NCI-H2171 treated with DMSO at 0.1 percent for 48 hours (cell line): ENCODE measurements around the gene DNAJC27.
"Not testable (repeated sequence)": the region's sequence is repeated elsewhere in the genome, so short reads cannot be mapped to it uniquely, and the experiment has no call there.

ENCODE experiments used
- DNase-seq: peaks from one replicate; lab custom pipeline; 2025; lab: John Stamatoyannopoulos, UW

DNAJC27 gene

DNA sequence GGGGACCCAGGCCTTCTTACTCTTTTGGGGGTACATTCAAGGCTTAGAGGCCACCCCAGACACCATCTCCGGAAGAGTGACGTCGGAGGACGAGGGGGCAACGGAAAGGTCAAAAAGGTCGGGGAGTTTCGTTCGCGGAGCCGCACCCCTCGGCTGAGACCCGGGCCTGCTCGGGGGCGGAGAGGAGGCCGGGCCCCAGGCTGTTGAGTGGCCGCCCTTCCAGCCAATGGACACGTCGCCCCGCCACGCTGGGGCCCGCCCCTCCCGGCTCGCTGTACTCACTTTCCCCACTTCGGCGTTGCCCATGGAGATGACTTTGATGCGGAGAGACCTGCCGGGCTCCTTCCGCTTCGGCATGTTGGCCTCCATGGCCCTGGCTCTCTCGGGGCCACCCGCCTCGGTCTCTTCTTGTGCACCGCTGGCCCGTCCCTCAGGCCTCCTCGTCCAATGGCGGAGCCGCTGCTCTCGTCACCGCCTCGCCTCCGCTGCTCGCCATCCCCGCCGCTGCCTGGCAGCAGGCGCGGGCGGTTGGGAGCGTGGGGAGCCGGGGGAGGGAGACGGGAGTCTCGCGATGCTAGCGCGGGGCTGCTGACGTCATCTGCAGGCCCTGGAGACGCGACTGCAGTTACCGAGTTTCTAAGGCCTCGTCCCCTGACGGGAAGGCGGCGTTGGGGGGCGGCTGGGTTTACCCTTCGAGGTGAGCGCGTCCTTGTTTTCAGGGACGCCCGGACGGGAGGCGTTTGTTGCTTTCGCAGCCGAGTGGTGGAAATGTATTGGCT, at the start of gene DNAJC27:
Gene DNAJC27 (minus strand): TSS at position 420 of the 779 bp plus-strand sequence. CDS start 51 bp downstream, at position 369.
- DNase-seq, result peak; percentile 99

GRCh38 chr2:25018681-25019080, 46.9 kb upstream of the DNAJC27 start:
- DNase-seq, result no peak

DNA sequence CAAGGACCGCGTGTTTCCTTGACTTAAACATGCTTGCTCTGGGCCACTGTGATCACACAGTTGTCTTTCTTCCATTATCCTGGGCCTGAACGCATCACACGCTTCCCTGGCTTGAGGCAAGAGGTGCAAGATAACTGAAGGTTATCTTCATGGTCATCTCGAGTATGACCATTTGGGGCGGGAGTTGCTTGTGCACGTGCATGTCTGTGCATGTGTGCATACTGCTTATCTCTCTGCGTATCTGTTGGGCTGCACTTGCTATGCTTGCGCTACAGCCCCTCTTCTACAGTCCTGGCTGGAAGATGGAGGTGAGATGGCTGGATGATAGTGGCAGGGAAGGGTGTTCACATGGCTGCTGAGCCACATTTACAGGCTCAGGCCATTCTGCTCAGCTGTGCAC, 42.9 kb upstream of the DNAJC27 start:
- no peak for DNase-seq

DNA sequence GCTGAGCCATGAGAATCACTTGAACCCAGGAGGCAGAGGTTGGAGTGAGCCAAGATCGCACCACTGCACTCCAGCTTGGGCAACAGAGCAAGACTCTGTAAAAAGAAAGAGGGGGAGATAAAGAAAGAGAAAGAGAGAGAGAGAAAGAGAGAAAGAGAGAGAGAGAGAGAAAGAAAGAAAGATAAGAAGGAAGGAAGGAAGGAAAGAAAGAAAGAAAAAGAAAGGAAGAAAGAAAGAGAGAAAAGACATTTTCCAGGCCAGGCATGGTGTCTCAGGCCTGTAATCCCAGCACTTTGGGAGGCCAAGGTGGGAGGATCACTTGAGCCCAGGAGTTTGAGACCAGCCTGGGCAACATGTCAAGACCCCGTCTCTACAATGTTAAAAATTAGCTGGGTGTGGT, 39.6 kb upstream of the DNAJC27 start:
- not testable (repeated sequence) for DNase-seq

- no peak for DNase-seq
Observed at GRCh38 chr2:25009954-25010353, 38.2 kb upstream of the DNAJC27 start.

GRCh38 chr2:25002066-25002465, 30.3 kb upstream of the DNAJC27 start:
- DNase-seq, result no peak

DNA sequence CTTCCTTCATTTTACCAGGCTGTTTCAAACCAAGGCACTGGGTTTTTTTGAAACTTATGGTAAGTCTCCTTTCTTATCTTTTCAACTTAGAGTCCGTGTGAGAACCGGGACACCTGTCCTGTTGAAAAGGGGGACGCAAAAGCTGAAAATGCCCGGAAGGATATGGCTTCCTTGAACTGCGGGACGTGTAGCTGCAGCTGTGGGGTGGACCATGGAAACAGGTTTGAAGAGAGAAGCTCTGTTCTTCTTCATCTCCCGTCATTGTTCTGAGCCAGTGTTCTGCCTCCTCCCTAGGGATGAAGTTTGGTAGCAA, 29.5 kb upstream of the DNAJC27 start:
- no peak for DNase-seq

DNA sequence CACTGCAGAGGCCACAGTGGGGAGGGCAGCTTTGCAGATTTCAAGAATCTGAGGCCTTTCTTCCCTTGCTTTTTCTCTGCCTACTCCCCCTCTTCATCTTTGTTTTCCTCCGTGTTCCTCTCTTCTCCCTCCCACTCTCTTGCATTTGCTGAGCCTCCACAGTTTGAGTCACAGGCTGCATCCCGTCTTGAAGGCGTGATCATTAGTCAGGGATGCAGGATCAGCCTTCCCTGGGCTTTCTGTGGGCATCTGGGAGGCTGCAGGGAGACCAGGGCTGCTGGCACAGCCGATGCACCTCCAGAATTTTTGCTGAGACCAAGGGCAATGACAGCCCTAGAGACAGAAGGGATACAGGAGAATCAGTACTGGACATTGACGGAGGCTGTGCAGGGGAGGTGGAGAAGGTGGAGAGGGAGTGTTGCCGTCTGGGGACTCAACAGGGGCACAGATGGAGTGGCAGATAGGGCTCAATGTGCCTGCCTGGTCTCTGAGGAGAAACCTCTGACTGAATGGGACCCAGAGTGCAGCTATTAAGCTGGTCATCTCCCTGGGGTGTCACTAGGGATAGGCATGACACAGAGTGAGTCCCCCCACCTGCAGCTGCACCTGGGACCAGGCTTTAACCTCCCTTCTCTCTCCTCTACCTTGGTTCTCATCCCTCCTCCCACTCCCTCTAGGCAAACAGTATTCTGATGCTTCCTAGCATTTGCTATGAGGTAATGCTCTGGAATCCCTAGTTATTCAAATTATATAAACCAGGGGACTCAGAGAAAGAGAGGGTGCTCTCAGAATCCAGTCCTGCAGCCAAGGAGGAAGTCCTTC, 29.0 kb upstream of the DNAJC27 start:
- no peak for DNase-seq

GRCh38 chr2:25000036-25000435, 28.3 kb upstream of the DNAJC27 start:
- no peak for DNase-seq

- DNase-seq, result not testable (repeated sequence)
Observed at GRCh38 chr2:24999097-24999496, 27.3 kb upstream of the DNAJC27 start.

DNA sequence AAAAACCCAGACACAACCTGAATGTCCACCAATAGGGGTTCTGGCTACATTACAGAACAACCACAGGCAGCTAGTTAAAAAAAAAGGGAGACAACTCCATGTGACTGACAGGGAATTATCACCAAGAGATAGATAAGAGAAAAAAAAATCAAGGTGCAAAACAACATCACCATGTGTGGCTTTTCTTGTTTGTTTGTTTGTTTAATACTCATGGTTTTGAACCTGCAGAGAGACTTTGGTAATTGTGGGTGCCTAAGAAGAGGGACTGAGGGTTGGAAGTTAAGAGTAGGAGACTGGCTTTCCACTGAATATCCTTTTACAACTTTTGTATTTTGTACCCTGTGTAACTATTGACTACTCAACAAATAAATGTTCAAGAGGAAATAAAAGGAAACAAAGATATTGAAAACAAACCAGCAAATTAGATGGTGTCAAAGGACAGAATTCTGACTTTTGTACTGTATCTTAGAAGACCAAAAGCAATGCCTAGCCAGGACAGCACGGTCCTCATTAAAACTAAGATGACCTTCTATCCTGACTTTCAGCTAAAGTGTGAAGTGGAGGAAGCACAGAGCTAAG, 22.5 kb upstream of the DNAJC27 start:
- no peak for DNase-seq

DNA sequence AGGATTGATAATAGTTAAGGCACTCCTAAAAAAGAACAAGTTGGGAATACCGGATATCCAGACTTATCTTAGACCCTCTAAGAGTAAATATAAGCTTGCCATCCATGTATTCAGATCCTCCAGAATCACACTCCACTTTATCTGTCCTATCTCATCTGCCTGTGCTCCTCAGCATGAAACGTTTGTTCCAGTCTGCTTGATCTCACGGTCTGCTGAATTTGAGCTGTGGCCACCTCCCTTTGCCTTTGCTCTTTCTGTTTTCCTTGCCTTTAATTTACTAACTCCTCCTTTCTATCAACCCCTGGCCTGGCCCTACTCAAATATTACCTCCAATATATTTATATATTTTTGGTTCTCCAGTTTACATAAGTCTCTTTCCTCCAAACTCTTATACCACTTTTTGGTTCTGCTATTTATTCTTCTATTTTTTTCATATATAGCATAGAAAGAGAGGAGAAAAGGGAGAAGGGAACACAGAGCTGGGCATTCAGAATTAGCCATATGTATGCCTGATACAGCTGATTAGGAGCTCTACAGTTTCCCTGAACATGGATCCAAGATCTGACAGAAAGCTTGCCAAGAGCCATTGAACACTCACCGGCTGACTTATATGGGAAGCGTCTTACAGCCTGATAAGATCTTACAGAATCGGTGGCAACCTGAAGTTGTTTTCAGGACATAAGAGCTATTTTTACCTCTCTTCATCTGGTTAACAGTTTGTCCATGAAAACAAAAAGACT, 21.8 kb upstream of the DNAJC27 start:
- peak; percentile 68 for DNase-seq

GRCh38 chr2:24986372-24986771, 14.6 kb upstream of the DNAJC27 start:
- DNase-seq, result peak; percentile 22

- no peak for DNase-seq
Observed at GRCh38 chr2:24985511-24985910, 13.8 kb upstream of the DNAJC27 start.

DNA sequence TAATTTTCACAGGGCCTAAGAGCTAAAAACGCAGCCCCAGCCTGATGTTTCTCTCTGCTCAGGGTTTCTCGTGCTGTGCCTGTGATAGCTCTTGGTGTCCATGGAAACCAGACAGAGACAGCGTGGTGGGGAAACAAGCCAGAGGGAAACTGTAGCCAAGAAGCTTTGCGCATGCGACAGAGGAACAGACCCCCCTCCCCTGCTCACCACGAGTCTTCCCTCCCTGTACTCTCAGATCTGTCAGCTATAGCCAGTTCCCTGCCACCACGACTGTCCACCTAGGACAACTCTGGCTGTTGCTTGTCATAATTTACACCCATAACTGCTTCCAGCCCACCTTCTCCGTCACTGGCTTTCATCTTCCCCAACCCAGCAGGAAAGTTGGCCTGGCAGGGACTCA, 13.2 kb upstream of the DNAJC27 start:
- DNase-seq, result peak; percentile 64

DNA sequence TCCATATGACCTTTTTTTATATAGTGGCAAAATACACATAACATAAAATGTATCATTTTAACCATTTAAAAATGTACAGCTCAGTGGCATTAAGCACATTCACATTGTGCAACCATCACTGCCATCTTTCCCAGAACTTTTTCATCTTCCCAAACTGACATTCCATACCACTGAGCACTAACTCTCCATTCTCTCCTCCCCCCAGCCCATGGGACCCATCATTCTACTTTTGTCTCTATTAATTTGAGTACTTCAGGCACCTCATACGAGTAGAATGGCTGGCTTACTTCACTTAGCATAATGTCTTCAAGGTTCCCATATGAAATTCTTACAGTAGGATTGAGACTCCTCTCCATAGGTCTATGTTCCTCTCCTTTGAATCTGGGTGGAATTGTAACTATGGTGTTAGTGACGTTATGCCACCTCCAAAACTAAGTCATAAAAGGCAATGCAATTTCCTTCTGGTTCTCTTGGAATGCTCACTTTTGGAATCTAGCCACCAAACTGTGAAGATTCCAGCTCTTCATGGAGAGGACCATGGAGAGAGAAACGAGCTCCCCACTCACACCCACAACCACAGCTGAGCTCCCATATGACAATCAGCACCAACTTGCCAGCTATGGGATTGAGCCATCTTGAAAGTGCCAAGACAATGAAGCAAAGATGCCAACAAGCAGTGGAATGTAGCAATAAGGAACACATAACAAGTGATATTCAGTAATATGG, 9.8 kb upstream of the DNAJC27 start:
- DNase-seq, result no peak

- DNase-seq, result no peak
Observed at GRCh38 chr2:24978661-24979060, 6.9 kb upstream of the DNAJC27 start.

DNA sequence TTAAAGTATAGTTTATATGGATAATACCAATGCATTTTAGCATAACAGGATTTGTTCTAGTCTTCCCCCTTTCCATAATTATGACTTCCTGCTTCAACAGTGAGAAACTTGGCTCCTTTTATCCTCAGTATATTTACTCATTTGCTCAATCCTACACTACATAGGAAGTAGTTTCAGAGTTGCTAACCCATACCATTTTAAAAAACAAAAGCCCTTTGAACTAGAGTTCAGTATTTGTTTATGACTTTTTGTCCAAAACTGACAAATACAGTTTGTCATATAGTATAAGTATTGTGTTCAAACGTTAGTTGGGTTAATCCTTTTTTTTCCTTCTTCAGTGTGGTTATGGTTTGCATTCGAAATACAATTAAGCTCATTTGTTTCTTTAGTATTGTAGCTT, 5.9 kb upstream of the DNAJC27 start:
- no peak for DNase-seq

DNA sequence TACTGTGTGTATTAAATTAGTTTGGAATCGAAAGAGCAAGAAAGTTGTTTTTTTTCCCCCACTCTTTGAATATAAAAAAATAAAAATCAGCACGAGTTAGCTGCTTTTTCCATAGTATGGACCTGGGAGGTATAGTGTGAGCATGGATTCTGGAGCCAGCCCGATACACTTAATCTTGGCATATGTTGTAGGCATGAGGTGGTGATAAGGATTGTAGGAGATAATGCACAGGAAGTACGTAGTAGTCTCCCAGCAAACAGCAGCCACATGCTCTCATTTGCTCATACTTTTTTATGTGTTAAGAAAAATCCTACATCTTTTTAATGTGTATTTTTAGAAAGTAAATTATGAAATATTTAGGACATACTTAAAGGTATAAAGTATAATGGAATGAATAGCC, 2.1 kb upstream of the DNAJC27 start:
- no peak for DNase-seq

GRCh38 chr2:24972315-24972961, 683 bp upstream of the DNAJC27 start:
- peak; percentile 78 for DNase-seq

DNA sequence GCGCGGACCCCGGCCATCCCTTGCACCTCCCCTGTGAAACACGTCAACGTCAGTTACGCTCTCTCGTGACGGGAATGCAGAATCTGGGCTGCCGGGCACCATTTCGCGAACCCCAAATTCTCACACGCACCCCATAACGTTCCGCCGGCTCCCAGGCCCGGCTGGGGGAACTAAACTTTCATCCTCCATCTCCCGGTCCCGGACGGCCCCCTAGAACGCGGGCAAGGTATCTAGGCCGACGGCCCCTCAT, 544 bp downstream of the DNAJC27 start:
- DNase-seq, result no peak
